Activated CD8-positive, alpha-beta memory T cell treated with anti-CD3 and anti-CD28 coated beads, Interleukin-2, amount 50 U/mL, for 24 hours (primary cell): ENCODE data around the gene CDK1.
"Not testable (repeated sequence)": the region's sequence is repeated elsewhere in the genome, so short reads cannot be mapped to it uniquely, and the experiment has no call there.

Experiments used
- DNase-seq: peaks from one replicate; pipeline ENCODE4 v3.0.0-alpha.2; 2020; ENCODE audit errors: extremely low read depth

Gene CDK1

GRCh38 chr10:60816628-60817397 is 38.5 kb downstream of the CDK1 start:
- DNase-seq, result no peak

GRCh38 chr10:60817398-60817805 is 39.1 kb downstream of the CDK1 start:
- no peak for DNase-seq

- DNase-seq, result no peak
Measured at GRCh38 chr10:60818134-60818770, 40.0 kb downstream of the CDK1 start.

- no peak for DNase-seq
Measured at GRCh38 chr10:60819271-60819670, 41.0 kb downstream of the CDK1 start.

GRCh38 chr10:60820093-60820754 is 41.9 kb downstream of the CDK1 start:
- DNase-seq, result no peak

- DNase-seq, result no peak
Measured at GRCh38 chr10:60821656-60822055, 43.4 kb downstream of the CDK1 start.

- no peak for DNase-seq
Measured at GRCh38 chr10:60822809-60823208, 44.5 kb downstream of the CDK1 start.

- DNase-seq, result no peak
Measured at GRCh38 chr10:60823324-60823723, 45.0 kb downstream of the CDK1 start.

- DNase-seq, result no peak
Measured at GRCh38 chr10:60825520-60825919, 47.2 kb downstream of the CDK1 start.

- DNase-seq, result no peak
Measured at GRCh38 chr10:60827791-60828488, 49.7 kb downstream of the CDK1 start.

- no peak for DNase-seq
Measured at GRCh38 chr10:60828489-60828852, 50.2 kb downstream of the CDK1 start.

- DNase-seq, result not testable (repeated sequence)
Measured at GRCh38 chr10:60832136-60832535, 53.9 kb downstream of the CDK1 start.

- no peak for DNase-seq
Measured at GRCh38 chr10:60834401-60834800, 56.1 kb downstream of the CDK1 start.

- DNase-seq, result no peak
Measured at GRCh38 chr10:60835049-60835448, 56.8 kb downstream of the CDK1 start.

- not testable (repeated sequence) for DNase-seq
Measured at GRCh38 chr10:60841227-60841626, 62.9 kb downstream of the CDK1 start.

- no peak for DNase-seq
Measured at GRCh38 chr10:60842694-60843093, 64.4 kb downstream of the CDK1 start.
